Measurements from ENCODE around the gene ABCA1.
"Not testable (repeated sequence)": the region's sequence is repeated elsewhere in the genome, so short reads cannot be mapped to it uniquely, and the experiment has no call there.

The ABCA1 gene

DNA sequence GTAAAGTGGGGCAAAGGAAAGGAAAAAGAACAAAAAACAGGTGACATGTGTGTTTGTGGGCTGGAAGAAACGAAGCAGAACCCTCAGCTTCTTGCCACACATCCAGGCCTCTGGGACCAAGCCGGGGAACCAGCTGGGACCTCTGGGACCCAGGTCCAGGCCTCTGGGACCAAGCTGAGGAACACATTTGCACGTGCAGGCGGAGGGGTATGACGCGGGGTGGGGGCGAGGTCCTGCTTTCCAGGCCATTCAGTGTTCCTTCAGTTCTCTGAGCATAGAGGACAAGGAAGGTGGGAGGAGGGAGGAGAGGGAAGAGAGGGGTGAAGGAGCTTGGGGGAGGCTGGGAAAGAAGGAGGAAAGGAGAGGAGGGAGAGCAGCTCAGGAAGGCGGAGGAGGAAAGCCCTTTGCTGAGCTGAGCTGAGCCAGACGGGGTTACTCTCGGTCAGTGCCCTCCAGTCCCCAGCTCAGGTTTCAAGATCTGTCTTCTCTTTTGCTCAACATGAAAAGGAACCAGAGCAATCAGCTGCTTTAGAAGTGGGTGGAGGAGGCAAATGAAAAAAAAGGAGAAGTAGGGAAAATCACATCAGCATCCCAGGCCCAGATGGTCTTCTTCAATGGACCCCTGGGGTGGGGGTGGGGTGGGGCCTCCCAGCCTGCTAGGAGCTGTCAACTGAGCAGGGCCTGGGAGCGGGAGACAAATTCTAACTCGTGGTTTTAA is 59.1 kb downstream of the ABCA1 start:
- DNase-seq, result no peak

GRCh38 chr9:104868303-104868686 is 59.7 kb downstream of the ABCA1 start:
- no peak for DNase-seq

DNA sequence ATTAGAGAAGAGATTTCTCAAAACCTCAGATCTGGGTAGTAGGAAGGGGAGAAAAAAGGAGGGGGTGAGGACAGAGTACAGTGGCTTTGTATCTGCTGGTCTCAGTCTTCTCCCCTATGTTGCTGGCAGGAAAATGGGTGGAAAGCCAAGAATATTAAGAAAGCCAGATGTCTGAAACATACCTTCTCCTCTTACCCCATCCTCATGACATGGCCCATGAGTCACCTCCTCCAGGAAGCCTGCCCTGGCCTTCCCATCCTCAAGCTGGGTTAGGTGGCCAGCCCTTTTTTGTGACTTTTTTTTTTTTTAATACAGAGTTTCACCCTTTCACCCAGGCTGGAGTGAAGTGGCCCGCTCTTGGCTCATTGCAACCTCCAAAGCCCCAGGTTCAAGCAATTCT is 61.8 kb downstream of the ABCA1 start:
- no peak for DNase-seq

GRCh38 chr9:104864675-104865104 is 63.3 kb downstream of the ABCA1 start:
- DNase-seq, result no peak

GRCh38 chr9:104863180-104863883 is 64.6 kb downstream of the ABCA1 start:
- peak; percentile 14 for DNase-seq

DNA sequence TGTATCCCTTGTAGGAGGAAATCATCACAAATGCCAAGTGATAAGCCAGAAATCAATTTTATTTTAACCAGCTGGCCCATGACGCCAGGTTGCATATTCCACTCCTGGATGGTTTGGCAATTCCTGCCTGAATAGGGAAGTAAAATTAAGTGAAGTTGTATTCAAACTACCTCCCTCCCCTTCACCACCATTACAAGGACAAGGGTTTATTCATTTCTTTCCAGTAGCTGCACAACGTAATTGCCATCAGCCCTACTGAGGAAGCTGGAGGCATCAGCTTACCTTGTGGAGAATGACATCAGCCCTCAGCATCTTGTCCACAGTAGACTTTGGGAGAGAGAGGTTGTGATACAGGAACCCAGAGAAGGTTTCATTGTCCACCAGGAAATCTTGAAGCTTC is 66.6 kb downstream of the ABCA1 start:
- no peak for DNase-seq

DNA sequence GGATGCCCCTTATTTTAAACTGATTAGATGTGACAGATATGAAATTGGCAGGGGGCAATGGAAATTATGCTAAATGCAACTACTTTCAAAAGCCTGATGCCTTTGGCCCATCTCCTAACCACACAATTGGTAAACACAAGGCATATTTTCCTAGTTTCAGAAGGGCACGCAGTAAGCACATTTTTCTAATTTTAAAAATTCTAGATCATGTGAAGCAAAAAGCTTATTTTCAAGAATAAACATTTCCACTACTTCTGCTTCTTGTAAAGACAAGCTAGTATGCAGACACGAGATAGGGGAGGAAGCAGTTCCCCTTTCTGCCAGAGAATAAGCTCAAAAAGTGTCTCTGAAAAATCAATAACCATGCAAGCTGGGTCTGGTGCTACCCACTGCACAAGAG is 67.7 kb downstream of the ABCA1 start:
- no peak for DNase-seq

GRCh38 chr9:104858846-104859245 is 69.1 kb downstream of the ABCA1 start:
- DNase-seq, result no peak

GRCh38 chr9:104858271-104858670 is 69.7 kb downstream of the ABCA1 start:
- no peak for DNase-seq

DNA sequence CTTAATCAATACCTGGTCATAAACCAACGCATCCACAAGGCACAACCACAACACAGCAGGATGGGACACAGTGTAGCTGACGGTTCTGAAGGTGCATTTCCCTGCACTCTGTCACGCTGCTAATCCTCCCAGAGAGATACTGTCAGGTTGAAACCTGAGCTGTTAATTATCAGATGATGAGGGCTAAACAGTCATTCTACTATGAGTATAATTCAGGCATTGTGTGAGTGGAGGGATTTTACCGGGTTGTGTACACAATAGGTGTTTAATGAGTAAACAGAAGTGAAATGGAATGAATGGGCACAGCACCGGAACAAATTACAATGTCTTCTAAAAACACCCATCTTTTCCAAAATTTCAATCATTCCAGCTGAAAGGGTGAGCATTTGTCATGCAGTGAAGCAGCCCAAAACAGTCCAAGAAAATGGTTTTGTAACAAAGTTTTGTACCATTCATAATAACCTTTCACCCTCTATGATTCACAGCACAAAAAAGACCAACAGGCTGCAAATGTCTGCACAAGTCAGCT is 71.5 kb downstream of the ABCA1 start:
- peak; percentile 73 for DNase-seq

DNA sequence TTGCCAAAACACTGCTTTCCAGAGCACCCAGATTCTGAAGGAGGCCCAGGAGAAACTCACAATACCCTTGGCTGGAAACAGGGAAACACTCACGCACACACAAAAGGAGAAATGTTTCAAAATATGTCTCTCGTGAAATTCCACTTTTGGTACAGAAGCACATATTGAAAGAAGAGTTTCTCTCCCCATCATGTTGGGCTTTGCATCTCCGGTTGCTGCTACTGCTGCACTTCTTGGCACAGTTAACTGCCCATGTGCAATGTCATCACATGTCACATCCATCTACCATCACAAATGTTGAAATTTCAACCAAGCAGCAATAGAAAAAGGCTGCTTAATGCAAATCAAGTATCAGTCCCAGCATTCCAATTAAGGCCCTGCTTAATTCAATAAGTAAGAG is 72.1 kb downstream of the ABCA1 start:
- no peak for DNase-seq

- DNase-seq, result not testable (repeated sequence)
Measured at GRCh38 chr9:104855258-104855657, 72.7 kb downstream of the ABCA1 start.

GRCh38 chr9:104854613-104855012 is 73.3 kb downstream of the ABCA1 start:
- peak; percentile 14 for DNase-seq

GRCh38 chr9:104853683-104854082 is 74.3 kb downstream of the ABCA1 start:
- no peak for DNase-seq

DNA sequence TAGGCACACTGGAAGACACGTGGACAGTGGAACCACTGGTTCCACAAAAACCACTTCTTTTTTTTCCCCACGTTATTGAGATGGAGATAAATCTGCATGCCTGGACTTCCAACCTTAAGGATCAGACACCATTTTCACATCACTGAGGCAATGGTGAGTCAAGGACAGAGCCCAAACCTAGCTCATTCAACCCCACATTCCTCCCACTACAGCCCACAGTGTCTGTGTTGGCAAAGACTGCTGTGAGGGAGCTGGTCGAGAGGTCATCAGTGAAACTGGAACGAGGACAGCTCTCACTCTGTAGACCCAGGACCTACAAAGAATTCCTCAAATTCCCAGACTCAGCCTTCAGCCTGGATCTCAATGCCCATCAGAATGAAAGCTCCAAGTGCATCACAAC is 74.8 kb downstream of the ABCA1 start:
- DNase-seq, result no peak

- no peak for DNase-seq
Measured at GRCh38 chr9:104851546-104851920, 76.4 kb downstream of the ABCA1 start.

DNA sequence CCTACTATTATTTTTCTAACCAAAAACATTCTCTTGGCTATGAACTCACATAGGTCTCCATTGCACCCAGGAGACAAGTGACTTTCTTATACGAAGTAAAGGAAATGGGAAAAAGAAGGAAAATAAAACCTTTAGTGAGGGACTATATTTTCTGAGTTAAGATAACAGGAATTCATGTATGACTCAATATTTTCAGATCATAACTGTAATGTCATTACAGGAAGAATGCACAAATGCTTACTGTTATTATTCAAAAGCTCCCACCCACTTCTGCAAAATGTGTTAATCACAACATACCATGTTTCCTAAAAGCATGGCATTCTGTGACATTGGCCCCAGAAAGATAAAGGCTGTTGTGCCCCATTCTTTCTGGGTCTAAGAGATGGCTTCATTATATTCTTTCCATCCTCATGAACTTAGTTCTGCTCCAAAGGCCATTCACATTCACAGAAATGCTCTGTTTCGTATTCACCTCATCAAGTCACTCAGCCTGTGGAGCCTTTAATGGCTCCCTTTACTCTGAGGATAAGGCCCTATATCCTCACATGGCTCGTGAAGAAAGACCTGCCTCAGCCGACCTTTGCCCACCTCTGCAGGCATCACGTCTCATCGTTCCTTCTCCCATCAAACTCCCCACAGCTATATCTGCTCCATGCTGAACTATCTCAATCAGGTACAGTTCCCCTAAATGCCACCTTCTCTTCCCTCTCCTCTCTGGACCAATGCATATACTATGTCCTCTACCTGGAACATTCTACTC is 77.0 kb downstream of the ABCA1 start:
- DNase-seq, result no peak

- DNase-seq, result no peak
Measured at GRCh38 chr9:104849023-104849422, 78.9 kb downstream of the ABCA1 start.

DNA sequence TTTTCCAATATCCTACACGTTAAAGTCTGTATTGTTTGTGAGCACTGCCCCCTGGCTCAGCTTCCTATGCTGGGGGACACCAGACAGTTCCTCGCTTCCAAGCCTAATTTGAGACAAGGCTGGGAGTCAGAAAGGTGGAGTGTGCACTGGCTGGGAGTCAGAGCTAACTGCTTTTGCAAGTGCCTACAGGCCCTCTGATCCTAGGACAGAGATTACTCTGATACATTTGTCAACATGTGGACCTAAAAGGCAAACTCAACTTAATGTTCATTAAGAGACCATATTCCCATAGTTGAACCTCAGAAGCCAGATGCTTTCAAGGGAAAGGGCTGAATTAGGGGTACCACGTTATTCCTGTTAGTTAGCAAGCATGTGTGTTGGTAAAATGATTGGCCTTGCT is 83.2 kb downstream of the ABCA1 start:
- no peak for DNase-seq

GRCh38 chr9:104843644-104844240 is 84.2 kb downstream of the ABCA1 start:
- DNase-seq, result no peak

DNA sequence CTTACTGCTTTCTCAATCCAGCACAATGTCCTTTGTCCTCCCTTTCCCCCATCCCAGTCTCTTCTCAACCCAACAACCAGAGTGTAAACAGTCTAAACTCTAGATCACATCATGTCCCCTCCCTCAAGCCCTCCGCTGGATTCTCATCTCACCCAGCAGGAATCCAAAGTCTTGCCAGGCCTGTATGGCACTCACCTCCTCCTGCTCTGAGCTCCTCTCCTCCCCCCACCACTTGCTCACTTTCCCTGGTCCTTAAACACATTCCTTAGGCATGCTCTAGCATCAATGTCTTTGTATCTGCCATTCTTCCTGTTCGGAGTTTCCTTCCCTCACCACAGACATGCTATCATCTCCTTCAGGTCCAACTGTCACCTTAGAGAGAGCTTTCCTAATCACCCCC is 85.3 kb downstream of the ABCA1 start:
- no peak for DNase-seq

DNA sequence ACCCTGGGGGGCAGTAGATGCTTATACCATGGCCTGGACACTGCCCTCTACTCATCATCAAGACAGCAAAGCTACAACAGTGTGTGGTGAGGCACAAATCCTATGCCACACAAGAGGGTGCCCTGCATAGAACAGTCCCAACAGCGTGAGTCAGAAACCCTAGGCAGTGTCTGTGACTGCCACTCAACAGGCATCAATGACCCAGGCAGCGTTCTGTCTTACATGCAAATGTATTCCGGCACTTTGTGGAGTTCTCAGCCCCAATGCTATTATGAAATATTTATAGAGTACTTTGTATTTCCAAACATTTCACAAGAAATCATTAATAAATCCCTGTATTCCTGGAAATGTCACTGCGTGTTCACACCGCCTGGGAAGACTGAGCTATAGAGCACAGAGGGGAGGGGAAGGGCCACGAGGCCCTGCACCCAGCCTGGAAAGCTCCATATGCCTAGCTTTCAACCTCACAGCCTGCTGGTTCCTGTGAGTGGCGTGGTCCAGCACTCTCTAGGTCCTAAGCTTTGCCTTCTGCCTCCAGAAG is 86.3 kb downstream of the ABCA1 start:
- no peak for DNase-seq

GRCh38 chr9:104838958-104839357 is 89.0 kb downstream of the ABCA1 start:
- DNase-seq, result no peak
